SK-N-MC (cell line): ENCODE results near the gene ANKS6.

Source experiments
- EZH2 ChIP-seq: fragments of 200-600 bp; sonication (generic); IDR thresholded peaks from one replicate; pipeline ENCODE4 v1.6.1; 2017; ENCODE audit warnings: antibody characterized with exemption
- FOXP2 ChIP-seq: optimal IDR thresholded peaks from 2 replicates; pipeline ENCODE3; 2011; ENCODE audit warnings: mild to moderate bottlenecking, moderate library complexity; ENCODE audit not compliant: insufficient read depth; ENCODE audit errors: extremely low read length, control extremely low read depth

- TF ChIP-seq FOXP2 (no peak), EZH2 (no peak)
These were observed 9.4 kb downstream of the ANKS6 start for GRCh38 chr9:98786750-98787510.
